ENCODE measurements around the gene U2AF1L4.

U2AF1L4 gene

DNA sequence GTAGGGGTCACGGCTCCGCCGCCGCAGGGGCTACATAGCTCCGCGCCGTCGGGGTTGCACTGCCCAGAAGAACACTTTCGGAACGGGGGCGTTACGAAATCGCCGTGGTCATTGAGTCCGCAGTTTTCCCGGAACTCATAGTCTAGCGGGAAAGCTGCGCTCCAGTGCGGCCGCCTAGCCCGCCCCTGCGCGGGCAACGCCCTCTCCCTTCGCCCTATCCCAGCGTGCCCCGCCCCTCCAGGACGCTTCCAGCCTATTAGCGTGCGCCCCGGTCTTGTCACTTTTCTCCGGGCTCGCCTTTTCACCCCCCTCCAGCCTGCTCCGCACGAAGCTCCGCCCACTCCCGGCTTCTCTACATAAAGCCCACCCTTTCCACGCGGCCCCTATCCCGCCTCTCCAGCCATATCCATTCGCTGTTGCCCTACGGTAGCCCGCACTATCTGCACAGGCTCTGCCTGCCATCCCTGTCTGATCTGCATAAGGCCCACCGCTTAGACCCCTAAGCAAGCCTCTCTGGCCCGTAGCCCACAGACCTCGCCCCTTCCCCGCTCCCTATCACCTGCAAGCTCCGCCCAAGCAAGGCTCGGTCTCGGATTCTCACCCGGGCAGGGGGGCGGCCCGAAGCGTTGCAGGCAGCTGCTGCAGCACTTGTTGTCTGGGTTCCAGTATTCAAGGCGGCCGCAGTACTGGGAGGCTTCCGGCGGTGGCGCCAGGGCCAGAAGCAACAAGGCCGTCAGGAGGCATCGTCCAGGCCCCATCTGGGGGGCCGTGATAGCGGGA lies 4.6 kb downstream of the U2AF1L4 start:
- DNase-seq (ENCODE audit: low read depth, low spot score) = peak; percentile 86

DNA sequence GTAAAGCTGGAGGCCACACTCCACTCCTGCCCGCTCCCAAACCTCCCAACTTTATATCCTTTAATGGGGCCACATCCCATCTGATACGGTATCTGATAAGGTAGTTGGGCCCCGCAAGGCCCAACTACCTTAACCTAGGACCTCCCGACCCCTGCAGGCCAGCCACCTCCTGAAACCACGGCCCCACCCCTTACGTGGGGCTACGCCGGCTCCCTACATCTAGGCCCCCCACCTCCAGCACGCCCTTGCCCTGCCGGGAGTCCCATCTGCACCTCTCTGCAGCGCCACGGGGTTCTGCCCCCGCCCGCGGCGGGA lies 5.2 kb downstream of the U2AF1L4 start:
- DNase-seq (ENCODE audit: low read depth, low spot score) = no peak

DNA sequence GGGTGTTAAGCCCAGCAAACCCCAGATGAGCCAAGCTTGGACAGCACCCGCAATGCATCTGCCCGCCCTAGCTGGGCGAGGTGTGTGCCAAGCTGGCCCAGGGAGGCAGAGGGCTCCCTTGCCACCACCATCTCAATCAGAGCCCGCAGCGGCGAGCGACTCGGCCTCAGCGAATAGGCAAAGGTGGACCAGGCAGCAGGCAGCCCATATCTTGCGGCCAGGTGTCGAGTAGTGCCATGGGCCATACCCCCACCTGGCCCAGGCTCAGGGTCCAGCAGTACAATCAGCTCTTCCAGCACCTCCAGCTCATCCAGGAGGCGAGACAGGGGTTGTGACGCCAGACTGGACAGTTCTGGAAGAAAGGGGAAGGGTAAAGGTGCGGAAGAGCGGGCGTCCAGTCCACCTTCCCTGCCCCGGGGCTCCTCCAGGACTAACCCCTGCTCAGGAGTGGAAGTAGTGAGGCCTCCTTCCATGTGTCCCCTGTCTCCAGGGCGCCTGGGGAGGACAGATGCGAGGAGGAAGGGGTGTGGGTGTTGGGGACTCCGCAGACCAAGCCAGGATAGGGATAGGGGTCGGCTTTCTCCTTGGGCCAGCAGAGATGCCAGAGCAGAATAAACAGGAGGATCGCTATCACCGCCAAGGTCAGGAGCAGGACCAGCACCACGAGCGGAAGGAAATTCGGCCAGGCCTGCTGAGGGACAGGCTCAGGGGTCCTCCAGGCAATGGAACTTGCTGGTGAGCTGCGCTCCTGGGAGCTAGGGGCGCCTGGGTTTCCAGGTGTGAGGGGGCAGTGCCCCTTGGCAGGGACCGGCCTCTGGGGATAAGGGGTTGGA lies 5.7 kb downstream of the U2AF1L4 start:
- no peak for DNase-seq (ENCODE audit: low read depth, low spot score)

DNA sequence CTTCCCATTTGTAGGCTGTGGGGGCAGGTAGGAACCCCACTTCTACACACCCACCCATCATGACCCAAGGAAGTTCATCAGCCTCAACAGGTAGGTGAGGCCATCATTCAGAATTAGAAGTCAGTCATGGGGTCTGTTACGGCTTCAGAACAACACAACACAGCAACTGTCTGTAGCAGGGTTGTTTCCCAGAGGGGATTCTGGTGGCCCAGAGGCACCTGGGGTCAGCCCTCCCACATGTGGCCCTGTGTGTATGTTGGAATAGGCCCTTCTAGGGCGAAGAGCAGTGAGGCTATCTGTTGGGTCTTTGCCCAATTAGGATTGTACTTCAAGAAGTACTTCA lies 6.4 kb downstream of the U2AF1L4 start:
- no peak for DNase-seq (ENCODE audit: low read depth, low spot score)

DNA sequence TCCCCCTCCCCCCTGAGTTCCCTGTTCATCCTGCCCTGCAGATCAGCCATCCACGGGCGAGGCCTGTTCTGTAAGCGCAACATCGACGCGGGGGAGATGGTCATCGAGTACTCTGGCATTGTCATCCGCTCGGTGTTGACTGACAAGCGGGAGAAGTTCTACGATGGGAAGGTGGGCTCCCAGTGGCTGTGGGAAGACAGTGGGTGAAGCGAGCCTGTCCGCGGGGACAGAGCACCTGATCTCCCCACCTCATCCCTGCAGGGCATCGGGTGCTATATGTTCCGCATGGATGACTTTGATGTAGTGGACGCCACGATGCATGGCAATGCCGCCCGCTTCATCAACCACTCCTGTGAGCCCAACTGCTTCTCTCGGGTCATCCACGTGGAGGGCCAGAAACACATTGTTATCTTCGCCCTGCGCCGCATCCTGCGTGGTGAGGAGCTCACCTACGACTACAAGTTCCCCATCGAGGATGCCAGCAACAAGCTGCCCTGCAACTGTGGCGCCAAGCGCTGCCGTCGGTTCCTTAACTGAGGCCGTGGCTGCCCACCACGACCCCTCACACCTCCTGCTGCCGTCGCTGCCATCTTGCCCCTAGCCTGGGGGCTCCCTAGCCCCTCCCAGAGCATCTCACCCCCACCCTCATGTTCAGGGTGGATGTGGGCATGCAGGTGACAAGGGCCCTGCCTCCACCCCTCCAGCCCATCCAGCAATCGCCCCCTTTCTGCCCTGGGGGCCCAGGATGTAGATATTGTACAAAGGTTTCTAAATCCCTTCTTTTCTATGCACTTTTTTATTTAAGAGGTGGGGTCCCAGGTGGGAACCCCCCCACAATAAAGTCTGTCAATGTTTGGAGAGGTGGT lies 7.0 kb downstream of the U2AF1L4 start:
- no peak for DNase-seq (ENCODE audit: low read depth, low spot score)

DNA sequence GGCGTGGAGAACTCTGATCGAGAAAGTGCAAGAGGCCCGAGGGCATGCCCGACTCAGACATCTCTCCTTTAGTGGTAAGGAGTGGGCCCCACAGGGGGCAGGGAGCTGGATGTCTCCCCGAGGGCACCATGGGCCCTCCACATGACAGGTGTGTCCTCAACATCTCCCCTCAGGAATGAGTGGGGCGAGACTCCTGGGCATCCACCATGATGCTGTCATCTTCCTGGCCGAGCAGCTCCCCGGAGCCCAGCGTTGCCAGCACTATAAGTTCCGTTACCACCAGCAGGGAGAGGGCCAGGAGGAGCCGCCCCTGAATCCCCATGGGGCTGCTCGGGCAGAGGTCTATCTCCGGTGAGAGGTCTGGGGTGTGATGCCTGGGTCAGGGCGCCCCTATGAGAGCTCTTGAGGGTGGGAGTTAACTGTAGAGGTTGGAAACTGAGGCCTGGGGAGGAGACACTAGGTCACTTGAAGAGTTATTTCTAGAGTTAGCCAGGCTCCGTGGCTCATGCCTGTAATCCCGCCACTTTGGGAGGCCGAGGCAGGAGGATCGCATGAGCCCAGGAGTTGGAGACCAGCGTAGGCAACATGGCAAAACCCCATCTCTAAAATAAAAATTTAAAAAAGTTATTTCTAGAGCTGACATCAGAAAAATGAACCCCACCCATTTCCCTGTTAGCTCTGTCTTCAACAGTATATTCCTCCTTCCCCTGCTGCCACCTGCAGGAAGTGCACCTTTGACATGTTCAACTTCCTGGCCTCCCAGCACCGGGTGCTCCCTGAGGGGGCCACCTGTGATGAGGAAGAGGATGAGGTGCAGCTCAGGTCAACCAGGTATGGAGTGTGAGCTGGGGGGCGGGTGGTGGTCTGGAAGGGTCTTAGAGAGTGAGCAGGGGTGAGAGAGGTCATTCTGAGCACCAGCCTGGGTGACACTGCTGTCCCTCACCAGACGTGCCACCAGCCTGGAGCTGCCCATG lies 8.0 kb downstream of the U2AF1L4 start:
- no peak for DNase-seq (ENCODE audit: low read depth, low spot score)

DNA sequence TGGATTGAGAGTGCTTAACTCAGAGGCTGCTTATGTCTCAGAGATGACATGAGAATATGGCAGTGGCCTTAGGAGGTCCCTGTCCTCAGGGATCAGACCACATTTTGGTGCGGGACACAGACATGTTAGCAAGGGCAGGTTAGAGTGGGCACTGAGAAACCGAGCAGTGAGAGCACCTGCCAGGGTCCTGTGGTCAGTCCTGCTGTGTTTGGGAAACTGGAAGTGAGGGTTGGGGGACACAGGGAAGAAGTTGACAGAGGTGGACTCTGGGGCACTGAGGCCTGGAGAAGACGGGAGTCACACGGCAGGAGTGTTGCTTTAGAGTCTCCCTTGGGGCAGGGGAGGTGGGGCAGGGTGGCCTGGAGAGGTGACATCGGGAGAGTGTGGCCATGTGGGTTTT lies 10.3 kb downstream of the U2AF1L4 start:
- no peak for DNase-seq (ENCODE audit: low read depth, low spot score)

DNA sequence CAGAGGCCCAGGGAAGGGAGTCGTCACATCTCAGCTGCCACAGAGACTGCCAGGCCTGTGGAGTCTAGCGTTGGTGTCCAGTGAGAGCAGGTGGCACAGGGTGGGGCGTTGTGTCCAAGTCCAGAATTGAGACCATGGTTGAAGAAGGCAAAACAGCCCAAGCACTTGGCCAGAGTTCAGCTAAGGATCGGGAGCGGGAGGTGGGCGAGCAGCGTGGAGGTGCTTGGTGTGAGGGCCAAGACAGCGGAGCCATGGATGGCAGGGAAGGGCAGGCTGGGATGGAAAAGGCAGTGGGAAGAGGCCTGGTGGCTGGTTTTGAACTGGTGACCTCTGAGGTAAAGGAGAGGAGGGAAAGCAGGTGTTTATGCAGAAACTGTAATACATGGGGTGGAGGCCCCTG lies 10.9 kb downstream of the U2AF1L4 start:
- DNase-seq (ENCODE audit: low read depth, low spot score) = no peak

DNA sequence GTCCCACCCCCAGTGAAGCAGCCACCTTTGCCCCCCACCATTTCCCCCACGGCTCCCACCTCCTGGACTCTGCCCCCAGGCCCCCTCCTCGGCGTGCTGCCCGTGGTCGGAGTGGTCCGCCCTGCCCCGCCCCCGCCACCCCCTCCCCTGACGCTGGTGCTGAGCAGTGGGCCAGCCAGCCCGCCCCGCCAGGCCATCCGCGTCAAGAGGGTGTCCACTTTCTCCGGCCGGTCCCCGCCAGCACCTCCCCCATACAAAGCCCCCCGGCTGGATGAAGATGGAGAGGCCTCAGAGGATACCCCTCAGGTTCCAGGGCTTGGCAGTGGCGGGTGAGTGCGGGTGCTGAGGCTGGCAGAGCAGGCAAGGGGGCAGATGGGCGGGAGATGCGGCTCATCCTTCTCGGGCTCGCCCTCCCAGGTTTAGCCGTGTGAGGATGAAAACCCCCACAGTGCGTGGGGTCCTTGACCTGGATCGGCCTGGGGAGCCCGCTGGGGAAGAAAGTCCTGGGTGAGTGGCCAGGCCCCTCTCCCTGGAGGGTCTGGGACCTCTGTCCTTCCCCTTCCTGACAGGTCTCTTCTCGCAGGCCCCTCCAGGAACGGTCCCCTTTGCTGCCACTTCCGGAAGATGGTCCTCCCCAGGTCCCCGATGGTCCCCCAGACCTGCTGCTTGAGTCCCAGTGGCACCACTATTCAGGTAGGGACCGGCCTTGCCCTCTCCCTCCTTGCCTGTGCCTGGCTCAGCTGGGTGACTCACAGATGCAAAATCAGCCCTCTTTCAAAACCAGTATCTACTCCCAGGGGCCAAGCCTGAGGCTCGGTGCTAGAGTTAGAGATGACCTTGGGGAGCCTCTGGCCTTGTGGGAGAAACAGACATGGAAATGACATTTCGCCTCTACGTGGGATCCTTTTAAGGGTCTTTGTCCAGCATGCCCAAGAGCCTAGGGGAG lies 11.8 kb downstream of the U2AF1L4 start:
- DNase-seq (ENCODE audit: low read depth, low spot score) = no peak

DNA sequence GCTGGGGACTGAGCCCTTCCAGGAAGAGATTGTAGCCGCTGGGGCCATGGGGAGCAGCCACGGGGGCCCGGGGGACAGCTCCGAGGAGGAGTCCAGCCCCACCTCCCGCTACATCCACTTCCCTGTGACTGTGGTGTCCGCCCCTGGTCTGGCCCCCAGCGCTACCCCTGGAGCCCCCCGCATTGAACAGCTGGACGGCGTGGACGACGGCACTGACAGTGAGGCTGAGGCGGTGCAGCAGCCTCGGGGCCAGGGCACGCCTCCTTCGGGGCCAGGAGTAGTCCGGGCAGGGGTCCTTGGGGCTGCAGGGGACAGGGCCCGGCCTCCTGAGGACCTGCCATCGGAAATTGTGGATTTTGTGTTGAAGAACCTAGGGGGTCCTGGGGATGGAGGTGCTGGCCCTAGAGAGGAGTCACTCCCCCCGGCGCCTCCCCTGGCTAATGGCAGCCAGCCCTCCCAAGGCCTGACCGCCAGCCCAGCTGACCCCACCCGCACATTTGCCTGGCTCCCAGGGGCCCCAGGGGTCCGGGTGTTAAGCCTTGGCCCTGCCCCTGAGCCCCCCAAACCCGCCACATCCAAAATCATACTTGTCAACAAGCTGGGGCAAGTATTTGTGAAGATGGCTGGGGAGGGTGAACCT lies 12.6 kb downstream of the U2AF1L4 start:
- no peak for DNase-seq (ENCODE audit: low read depth, low spot score)

DNA sequence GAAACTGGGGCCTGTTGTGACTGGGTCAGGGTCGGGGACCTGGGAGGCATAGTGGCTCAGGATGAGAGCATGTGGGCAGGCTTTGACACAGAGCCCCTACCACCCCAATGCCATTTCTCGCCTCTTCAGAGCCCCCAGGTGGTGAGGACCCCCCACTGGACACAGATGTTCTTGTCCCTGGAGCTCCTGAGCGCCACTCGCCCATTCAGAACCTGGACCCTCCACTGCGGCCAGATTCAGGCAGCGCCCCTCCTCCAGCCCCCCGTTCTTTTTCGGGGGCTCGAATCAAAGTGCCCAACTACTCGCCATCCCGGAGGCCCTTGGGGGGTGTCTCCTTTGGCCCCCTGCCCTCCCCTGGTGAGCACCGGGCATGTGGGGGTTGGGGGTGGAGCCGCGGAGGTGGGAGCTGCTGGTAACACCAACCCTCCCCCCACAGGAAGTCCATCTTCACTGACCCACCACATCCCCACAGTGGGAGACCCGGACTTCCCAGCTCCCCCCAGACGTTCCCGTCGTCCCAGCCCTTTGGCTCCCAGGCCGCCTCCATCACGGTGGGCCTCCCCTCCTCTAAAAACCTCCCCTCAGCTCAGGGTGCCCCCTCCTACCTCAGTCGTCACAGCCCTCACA lies 13.3 kb downstream of the U2AF1L4 start:
- DNase-seq (ENCODE audit: low read depth, low spot score) = no peak

DNA sequence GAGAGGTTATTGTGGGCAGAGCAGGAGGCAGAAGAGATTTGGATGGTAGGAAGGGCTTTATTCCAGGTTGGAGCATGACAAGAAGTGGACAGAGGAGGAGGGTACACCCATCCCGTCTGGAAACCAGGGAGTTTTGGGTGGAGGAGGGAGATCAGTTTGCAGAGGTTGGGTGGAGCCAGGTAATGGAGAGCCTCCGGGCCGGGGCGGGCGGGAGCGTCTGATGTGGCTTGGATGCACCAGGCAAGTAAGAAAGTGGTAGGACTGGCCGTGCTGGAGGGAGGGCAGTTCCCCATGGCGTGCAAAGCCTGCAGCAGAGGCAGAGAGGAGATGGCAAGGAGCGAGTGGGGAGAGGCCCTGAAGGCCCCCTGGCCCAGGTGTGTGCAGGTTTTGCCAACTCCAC lies 13.9 kb downstream of the U2AF1L4 start:
- DNase-seq (ENCODE audit: low read depth, low spot score) = no peak

DNA sequence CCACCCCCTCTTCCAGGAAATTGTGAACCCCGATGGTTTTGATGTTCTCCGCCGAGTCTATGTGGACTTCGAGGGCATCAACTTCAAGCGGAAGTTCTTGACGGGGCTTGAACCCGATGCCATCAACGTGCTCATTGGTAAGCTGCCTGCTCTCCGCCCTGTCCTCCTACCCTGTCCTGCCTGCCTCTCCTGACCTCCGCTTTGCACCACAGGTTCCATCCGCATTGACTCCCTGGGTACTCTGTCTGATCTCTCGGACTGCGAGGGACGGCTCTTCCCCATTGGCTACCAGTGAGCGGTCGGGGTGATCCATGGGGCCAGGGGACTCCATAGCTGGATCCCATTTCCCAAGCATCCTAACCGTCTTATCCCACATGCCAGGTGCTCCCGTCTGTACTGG lies 14.9 kb downstream of the U2AF1L4 start:
- DNase-seq (ENCODE audit: low read depth, low spot score) = no peak

DNA sequence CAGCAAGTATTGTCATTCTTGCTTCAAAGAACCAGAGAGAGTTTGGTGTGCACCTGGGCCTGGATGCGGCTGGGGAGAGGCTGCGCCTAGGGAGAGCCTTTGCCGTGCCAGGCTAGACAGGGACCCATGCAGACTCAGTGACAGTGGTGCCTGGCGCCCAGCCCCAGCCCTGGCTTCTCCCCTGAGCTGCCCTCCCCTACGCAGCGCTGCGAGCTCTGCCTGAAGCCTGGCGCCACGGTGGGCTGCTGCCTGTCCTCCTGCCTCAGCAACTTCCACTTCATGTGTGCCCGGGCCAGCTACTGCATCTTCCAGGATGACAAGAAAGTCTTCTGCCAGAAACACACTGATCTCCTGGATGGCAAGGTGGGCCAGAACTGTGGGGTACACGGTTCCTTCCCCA lies 15.5 kb downstream of the U2AF1L4 start:
- DNase-seq (ENCODE audit: low read depth, low spot score) = no peak

DNA sequence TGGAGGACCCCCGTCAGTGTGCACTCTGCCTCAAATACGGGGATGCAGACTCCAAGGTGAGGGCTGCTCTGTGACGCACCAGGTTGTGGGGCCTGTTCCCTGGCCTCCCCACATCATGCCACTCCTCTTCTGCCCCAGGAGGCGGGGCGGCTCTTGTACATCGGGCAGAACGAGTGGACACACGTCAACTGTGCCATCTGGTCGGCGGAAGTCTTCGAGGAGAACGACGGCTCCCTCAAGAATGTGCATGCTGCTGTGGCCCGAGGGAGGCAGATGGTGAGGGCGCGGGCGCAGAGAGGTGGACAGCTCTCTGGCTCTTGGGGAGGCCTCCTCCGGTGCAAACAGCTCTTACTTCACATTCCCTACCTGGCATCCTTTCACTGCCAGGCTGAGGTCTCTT lies 16.2 kb downstream of the U2AF1L4 start:
- DNase-seq (ENCODE audit: low read depth, low spot score) = no peak

DNA sequence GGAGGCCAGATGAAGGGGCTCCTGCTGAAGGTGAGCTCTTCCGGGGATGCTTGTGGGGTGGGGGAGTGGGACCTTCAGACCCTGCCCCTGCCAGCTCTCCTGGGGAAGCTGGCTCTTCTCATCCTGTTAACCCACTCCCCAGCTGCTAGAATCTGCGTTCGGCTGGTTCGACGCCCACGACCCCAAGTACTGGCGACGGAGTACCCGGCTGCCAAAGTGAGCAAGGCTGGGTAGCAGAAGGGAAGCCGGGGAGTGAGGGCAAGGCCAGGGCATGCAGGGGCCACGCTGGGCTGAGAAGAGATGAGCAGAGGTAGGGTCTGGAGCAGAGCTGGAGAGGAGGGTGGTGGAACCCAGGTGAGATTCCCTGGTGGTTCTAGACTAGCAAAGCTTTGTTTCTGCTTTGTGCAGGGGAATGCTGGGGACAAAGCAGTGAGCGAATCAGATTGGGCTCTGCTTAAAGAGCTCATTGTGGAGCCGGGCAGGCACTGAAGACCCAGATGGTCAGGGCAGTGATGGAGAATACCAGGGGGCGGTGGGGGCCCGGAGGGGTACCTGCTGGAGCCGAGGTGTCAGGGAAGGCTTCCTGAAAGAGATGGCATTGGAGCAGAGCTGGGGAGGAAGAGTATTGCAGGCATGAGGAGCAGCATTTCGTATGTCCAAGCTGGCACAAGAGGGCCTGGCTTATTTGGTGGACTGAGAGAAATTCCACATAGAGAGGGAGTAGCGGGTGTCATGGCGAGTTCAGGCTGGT lies 17.1 kb downstream of the U2AF1L4 start:
- no peak for DNase-seq (ENCODE audit: low read depth, low spot score)

DNA sequence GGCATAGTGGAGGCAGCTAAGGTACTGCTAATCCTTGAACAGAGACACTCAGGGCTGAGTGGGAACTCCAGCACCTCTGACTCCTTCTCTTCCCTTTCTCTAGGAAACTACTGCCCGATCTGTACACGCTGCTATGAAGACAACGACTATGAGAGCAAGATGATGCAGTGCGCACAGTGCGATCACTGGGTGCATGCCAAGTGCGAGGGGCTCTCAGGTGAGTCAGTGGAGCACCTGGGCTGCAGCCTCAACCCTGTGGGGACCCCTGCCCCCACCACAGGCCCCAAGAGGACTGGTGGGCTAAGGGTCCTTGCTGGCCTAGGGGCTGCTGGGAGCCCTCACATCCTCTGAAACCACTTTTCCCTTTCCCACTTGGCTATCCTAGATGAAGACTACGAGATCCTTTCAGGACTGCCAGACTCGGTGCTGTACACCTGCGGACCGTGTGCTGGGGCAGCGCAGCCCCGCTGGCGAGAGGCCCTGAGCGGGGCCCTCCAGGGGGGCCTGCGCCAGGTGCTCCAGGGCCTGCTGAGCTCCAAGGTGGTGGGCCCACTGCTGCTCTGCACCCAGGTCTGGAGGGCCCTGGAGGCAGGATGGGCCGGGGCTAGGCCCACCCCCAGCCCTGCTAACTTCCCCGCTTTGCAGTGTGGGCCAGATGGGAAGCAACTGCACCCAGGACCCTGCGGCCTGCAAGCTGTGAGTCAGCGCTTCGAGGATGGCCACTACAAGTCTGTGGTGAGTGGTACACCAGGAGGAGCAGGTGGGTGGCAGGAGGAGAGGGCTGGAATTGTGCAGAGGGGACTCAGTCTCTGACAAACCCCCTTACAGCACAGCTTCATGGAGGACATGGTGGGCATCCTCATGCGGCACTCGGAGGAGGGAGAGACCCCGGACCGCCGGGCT lies 17.9 kb downstream of the U2AF1L4 start:
- DNase-seq (ENCODE audit: low read depth, low spot score) = no peak

Measured in smooth muscle cell of the brain vasculature (primary cell).